Neural progenitor cell (in vitro differentiated cells): ENCODE data around the gene NPSR1.

Source experiments
- CTCF ChIP-seq: fragments of 200-600 bp; sonication (generic); IDR thresholded peaks from 2 replicates; pipeline ENCODE4 v1.5.1; 2017; ENCODE audit warnings: antibody characterized with exemption, mild to moderate bottlenecking
- EZH2 ChIP-seq: fragments of 200-600 bp; sonication (generic); IDR thresholded peaks from 2 replicates; pipeline ENCODE4 v1.6.1; 2017; ENCODE audit warnings: antibody characterized with exemption, mild to moderate bottlenecking, moderate library complexity

GRCh38 chr7:34750636-34751035 lies 92.6 kb downstream of the NPSR1 start:
- TF ChIP-seq EZH2: no peak
- TF ChIP-seq CTCF: no peak
